ENCODE measurements around the gene ILK.

ILK gene

GRCh38 chr11:6656936-6657335 lies 53.4 kb downstream of the ILK start:
- H3K4me3 ChIP-seq (ENCODE audit: insufficient read depth, low read depth, low read length, poor library complexity, severe bottlenecking): no peak overlapping the region
- H3K27ac ChIP-seq (ENCODE audit: insufficient read depth, low read length, poor library complexity, severe bottlenecking): no peak overlapping the region
- no peaks in the 10 kb centered on the region for H3K36me3 ChIP-seq (ENCODE audit: control insufficient read depth, insufficient read depth, low read length)
- no peak for DNase-seq
- no peaks in the 10 kb centered on the region for H3K9me3 ChIP-seq (ENCODE audit: control insufficient read depth, low read length)
- H3K4me1 ChIP-seq (ENCODE audit: control insufficient read depth, insufficient read depth, low read length, poor library complexity, severe bottlenecking): no peaks in the 10 kb centered on the region
- H3K27me3 ChIP-seq (replicated peaks; ENCODE audit: control insufficient read depth, insufficient read depth, low read length, poor library complexity, severe bottlenecking): no peaks in the 10 kb centered on the region

GRCh38 chr11:6657346-6657745 lies 53.8 kb downstream of the ILK start:
- Histone ChIP-seq H3K4me3 (ENCODE audit: insufficient read depth, low read depth, low read length, poor library complexity, severe bottlenecking) (no peak overlapping the region), H3K27ac (ENCODE audit: insufficient read depth, low read length, poor library complexity, severe bottlenecking) (no peak overlapping the region), H3K36me3 (ENCODE audit: control insufficient read depth, insufficient read depth, low read length) (no peaks in the 10 kb centered on the region), H3K9me3 (ENCODE audit: control insufficient read depth, low read length) (no peaks in the 10 kb centered on the region), H3K27me3 (replicated peaks; ENCODE audit: control insufficient read depth, insufficient read depth, low read length, poor library complexity, severe bottlenecking) (no peaks in the 10 kb centered on the region), H3K4me1 (ENCODE audit: control insufficient read depth, insufficient read depth, low read length, poor library complexity, severe bottlenecking) (no peaks in the 10 kb centered on the region)
- DNase-seq: no peak

DNA sequence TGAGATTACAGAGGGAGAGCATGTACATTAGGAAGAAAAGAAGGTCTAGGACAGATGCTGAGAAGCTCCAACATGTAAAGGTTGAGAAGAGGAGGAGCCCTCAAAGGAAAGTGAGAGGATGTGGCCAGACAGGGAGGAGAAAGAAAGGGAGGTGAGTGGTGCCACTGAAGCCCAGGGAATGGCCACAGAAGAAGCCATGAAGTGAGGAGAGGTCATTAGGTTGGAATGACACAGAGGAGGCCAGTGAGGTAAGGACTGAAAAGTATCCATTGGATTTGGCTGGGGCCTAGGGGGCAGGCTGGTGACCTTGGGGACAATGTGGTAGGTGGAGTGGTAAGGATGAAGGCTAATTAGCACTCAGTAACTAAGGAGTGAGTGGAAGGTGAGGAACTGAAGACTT lies 55.1 kb downstream of the ILK start:
- no peak for DNase-seq
- Histone ChIP-seq H3K36me3 (ENCODE audit: control insufficient read depth, insufficient read depth, low read length) (no peaks in the 10 kb centered on the region), H3K27me3 (replicated peaks; ENCODE audit: control insufficient read depth, insufficient read depth, low read length, poor library complexity, severe bottlenecking) (no peaks in the 10 kb centered on the region), H3K9me3 (ENCODE audit: control insufficient read depth, low read length) (no peaks in the 10 kb centered on the region), H3K27ac (ENCODE audit: insufficient read depth, low read length, poor library complexity, severe bottlenecking) (no peak overlapping the region), H3K4me3 (ENCODE audit: insufficient read depth, low read depth, low read length, poor library complexity, severe bottlenecking) (no peak overlapping the region), H3K4me1 (ENCODE audit: control insufficient read depth, insufficient read depth, low read length, poor library complexity, severe bottlenecking) (no peaks in the 10 kb centered on the region)

Measured in effector memory CD4-positive, alpha-beta T cell (primary cell).